ENCODE data around the gene KATNAL2.

KATNAL2 gene

GRCh38 chr18:47035156-47035671 lies 117.8 kb downstream of the KATNAL2 start, which contains the start of gene ELOA2:
Gene ELOA2, minus strand, starts transcription at chr18:47035621. Its CDS starts 357 bp downstream, at chr18:47035264.
- no peak for DNase-seq

GRCh38 chr18:47036298-47036874 lies 119.0 kb downstream of the KATNAL2 start:
- DNase-seq, result peak; percentile 3

GRCh38 chr18:47036927-47037578 lies 119.7 kb downstream of the KATNAL2 start:
- no peak for DNase-seq

GRCh38 chr18:47040982-47041381 lies 123.6 kb downstream of the KATNAL2 start:
- DNase-seq, result no peak

GRCh38 chr18:47050468-47050867 lies 133.1 kb downstream of the KATNAL2 start:
- peak; percentile 8 for DNase-seq

GRCh38 chr18:47054369-47054768 lies 137.0 kb downstream of the KATNAL2 start:
- DNase-seq, result no peak

GRCh38 chr18:47062471-47062870 lies 145.1 kb downstream of the KATNAL2 start:
- no peak for DNase-seq

- DNase-seq, result no peak
These were observed 145.7 kb downstream of the KATNAL2 start for GRCh38 chr18:47063096-47063495.

- no peak for DNase-seq
These were observed 150.2 kb downstream of the KATNAL2 start for GRCh38 chr18:47067648-47068047.

- no peak for DNase-seq
These were observed 157.9 kb downstream of the KATNAL2 start for GRCh38 chr18:47075098-47075883.

GRCh38 chr18:47077111-47077510 lies 159.7 kb downstream of the KATNAL2 start:
- no peak for DNase-seq

GRCh38 chr18:47080872-47081271 lies 163.5 kb downstream of the KATNAL2 start:
- DNase-seq, result no peak

GRCh38 chr18:47081578-47081977 lies 164.2 kb downstream of the KATNAL2 start:
- DNase-seq, result no peak

- no peak for DNase-seq
These were observed 170.3 kb downstream of the KATNAL2 start for GRCh38 chr18:47087676-47088075.

- no peak for DNase-seq
These were observed 178.4 kb downstream of the KATNAL2 start for GRCh38 chr18:47095810-47096209.

- DNase-seq, result peak; percentile 53
These were observed 182.9 kb downstream of the KATNAL2 start for GRCh38 chr18:47100212-47100831.

- DNase-seq, result no peak
These were observed 191.0 kb downstream of the KATNAL2 start for GRCh38 chr18:47108373-47108772.

- DNase-seq, result no peak
These were observed 191.6 kb downstream of the KATNAL2 start for GRCh38 chr18:47108998-47109405.

GRCh38 chr18:47109720-47110119 lies 192.3 kb downstream of the KATNAL2 start:
- no peak for DNase-seq

- DNase-seq, result no peak
These were observed 193.3 kb downstream of the KATNAL2 start for GRCh38 chr18:47110492-47111274.

- no peak for DNase-seq
These were observed 196.6 kb downstream of the KATNAL2 start for GRCh38 chr18:47113796-47114540.

GRCh38 chr18:47115205-47115604 lies 197.8 kb downstream of the KATNAL2 start:
- no peak for DNase-seq
